SK-N-MC (cell line): ENCODE measurements around the gene HTR2A.

ENCODE experiments used
- EZH2 ChIP-seq: fragments of 200-600 bp; sonication (generic); IDR thresholded peaks from one replicate; pipeline ENCODE4 v1.6.1; 2017; ENCODE audit warnings: antibody characterized with exemption
- POLR2AphosphoS5 ChIP-seq: IDR thresholded peaks from 2 replicates; pipeline ENCODE4 v1.6.1; 2012; ENCODE audit warnings: mild to moderate bottlenecking, low read depth, low read length, borderline replicate concordance

DNA sequence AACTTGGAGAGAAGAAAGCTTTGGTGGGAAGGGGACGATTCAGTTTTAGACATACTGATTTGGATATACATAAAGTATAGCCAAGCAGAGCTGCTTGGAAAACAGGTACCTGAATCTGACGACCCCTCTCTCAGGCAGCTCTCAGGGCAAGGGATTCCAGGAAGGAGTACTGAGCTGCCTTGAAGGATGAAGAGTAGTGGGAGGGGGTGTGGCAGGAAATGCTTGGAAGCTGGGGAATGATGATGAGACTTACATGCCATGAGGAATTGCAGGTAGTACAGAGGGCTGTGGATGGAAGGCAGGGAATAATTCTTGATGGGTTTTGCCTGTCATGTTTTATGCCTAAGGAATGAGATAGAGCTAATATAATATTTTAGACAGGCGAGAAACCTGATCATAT lies 38.7 kb downstream of the HTR2A start:
- TF ChIP-seq EZH2 (no peak), POLR2AphosphoS5 (no peak)
